Caco-2 (cell line): Measurements from ENCODE around the gene MEF2D. TPM values are rescaled to one million over a fixed set of nuclear protein-coding genes. Genes with fewer than 3 reads are reported as not detected.

Source experiments
- BruUV-seq: library from RNA; stranded (reverse); fragments of 400-500 nt; replicated peaks from 2 replicates; lab custom pipeline; 2021; lab: Mats Ljungman, UMichigan
- CTCF ChIA-PET: fragments of 300-600 bp; sonication (Branson Sonifier 250); formaldehyde crosslinking; loops from one replicate; lab custom pipeline; 2022; ENCODE audit warnings: antibody characterized with exemption; lab: Charles Lee
- POLR2A ChIA-PET: fragments of 300-600 bp; sonication (Branson Sonifier 250); formaldehyde crosslinking; loops from one replicate; lab custom pipeline; 2022; ENCODE audit warnings: antibody characterized with exemption; lab: Charles Lee
- DNase-seq, 2 experiments: peaks; one replicate each; pipeline versions ENCODE4 v3.0.0 to v3.0.0-alpha.2; 2020 to 2022
- H3K27me3 ChIP-seq: replicated peaks from 2 replicates; pipeline ENCODE4 v1.6.0; 2011; ENCODE audit warnings: low read length; ENCODE audit not compliant: control insufficient read depth, insufficient read depth
- H3K36me3 ChIP-seq: 2 replicates; pipeline ENCODE4 v1.5.1; 2011; ENCODE audit warnings: low read length; ENCODE audit not compliant: control insufficient read depth, insufficient read depth
- H3K4me1 ChIP-seq: fragments of 250-450 bp; sonication (Bioruptor Pico); 2 replicates; pipeline ENCODE4 v1.5.1; 2020; ENCODE audit warnings: mild to moderate bottlenecking
- H3K4me3 ChIP-seq: 2 replicates; pipeline ENCODE4 v1.5.1; 2011; ENCODE audit warnings: low read depth, mild to moderate bottlenecking, control low read depth, low read length
- H3K9me3 ChIP-seq: fragments of 250-450 bp; sonication (Bioruptor Pico); 2 replicates; pipeline ENCODE4 v1.5.1; 2020; ENCODE audit warnings: mild to moderate bottlenecking, moderate library complexity
- H3K27ac Mint-ChIP-seq: one replicate; pipeline ENCODE4 v1.8.0; 2022; ENCODE audit warnings: mixed read lengths; ENCODE audit not compliant: unreplicated experiment
- H3K27me3 Mint-ChIP-seq: one replicate; pipeline ENCODE4 v1.8.0; 2022; ENCODE audit warnings: mixed read lengths; ENCODE audit not compliant: insufficient read depth, unreplicated experiment
- H3K36me3 Mint-ChIP-seq: one replicate; pipeline ENCODE4 v1.8.0; 2022; ENCODE audit warnings: mild to moderate bottlenecking, mixed read lengths; ENCODE audit not compliant: insufficient read depth, unreplicated experiment
- H3K4me1 Mint-ChIP-seq: one replicate; pipeline ENCODE4 v1.8.0; 2022; ENCODE audit warnings: low read depth, mixed read lengths; ENCODE audit not compliant: unreplicated experiment
- H3K4me3 Mint-ChIP-seq: one replicate; pipeline ENCODE4 v1.8.0; 2022; ENCODE audit warnings: mild to moderate bottlenecking, moderate library complexity, mixed read lengths; ENCODE audit not compliant: unreplicated experiment
- H3K9me3 Mint-ChIP-seq: one replicate; pipeline ENCODE4 v1.8.0; 2022; ENCODE audit warnings: mixed read lengths; ENCODE audit not compliant: unreplicated experiment
- CTCF ChIP-seq, 2 experiments: fragments of 200-600 bp in 1 of 2; IDR thresholded peaks; 1 replicate in 1 of 2; 2 replicates in 1 of 2; pipeline versions ENCODE4 v1.5.1 to v1.8.0; 2011 to 2022; ENCODE audit warnings: antibody characterized with exemption in 1 of 2, control low read depth in 1 of 2, inconsistent platforms in 1 of 2, low read depth in 1 of 2, low read length in 1 of 2, mild to moderate bottlenecking in 1 of 2, moderate library complexity in 1 of 2; ENCODE audit not compliant: insufficient read depth in 1 of 2, severe bottlenecking in 1 of 2, unreplicated experiment in 1 of 2
- intact Hi-C: fragments of 100-400 bp; cut with micrococcal nuclease; formaldehyde crosslinking; loops from one replicate; pipeline ENCODE4 v1.10.0; 2022; ENCODE audit not compliant: unreplicated experiment
- total RNA-seq: library from RNA; stranded (reverse); gene quantifications from 2 replicates; pipeline ENCODE4 v1.2.3, GENCODE V29; 2022

The MEF2D gene
- total RNA-seq, 1 experiment from 2014 or later = 18.6 TPM

- Histone ChIP-seq H3K4me1 (no peaks in the 10 kb centered on the region), H3K4me3 (no peak overlapping the region), H3K9me3 (no peaks in the 10 kb centered on the region), H3K27me3 (no peaks in the 10 kb centered on the region), H3K36me3 (peaks cover 7% of the 10 kb centered on the region)
- no peak for TF ChIP-seq CTCF (IDR thresholded peaks at IDR 0.05; ENCODE audit: insufficient read depth in 1 of 2, low read depth in 1 of 2, low read length in 1 of 2, severe bottlenecking in 1 of 2, unreplicated experiment in 1 of 2)
- intact Hi-C loops = no loop called here
- no TSS peak for BruUV-seq
- no peaks in the 10 kb centered on the region for H3K9me3 Mint-ChIP-seq
- ChIA-PET POLR2A (interaction anchor here (1.7 kb wide), 1 partner anchor 16 kb away, joined by 14 read pairs; the partner anchor contains the start of gene MEF2D), CTCF (interaction anchor here (0.6 to 1.2 kb wide), 2 partner anchors 16 to 200 kb away, joined by 3 to 4 read pairs; no protein-coding TSS in a partner anchor)
- H3K4me1 Mint-ChIP-seq = peaks cover 7% of the 10 kb centered on the region
- H3K36me3 Mint-ChIP-seq = peaks cover 5% of the 10 kb centered on the region
- DNase-seq = no peak
- no peak overlapping the region for H3K27ac Mint-ChIP-seq
- no peak overlapping the region for H3K4me3 Mint-ChIP-seq
- no peaks in the 10 kb centered on the region for H3K27me3 Mint-ChIP-seq
Measured at GRCh38 chr1:156484480-156485058, 16.0 kb downstream of the MEF2D start.

- Mint-ChIP-seq H3K27me3 (no peaks in the 10 kb centered on the region), H3K36me3 (peaks cover 5% of the 10 kb centered on the region), H3K4me3 (no peak overlapping the region), H3K9me3 (no peaks in the 10 kb centered on the region), H3K27ac (no peak overlapping the region), H3K4me1 (no peaks in the 10 kb centered on the region)
- CTCF ChIA-PET = interaction anchor here (1.0 kb wide), 1 partner anchor 98 kb away, joined by 3 read pairs; no protein-coding TSS in a partner anchor
- Histone ChIP-seq H3K9me3 (no peaks in the 10 kb centered on the region), H3K4me1 (no peaks in the 10 kb centered on the region), H3K4me3 (no peak overlapping the region), H3K36me3 (peaks cover 7% of the 10 kb centered on the region), H3K27me3 (no peaks in the 10 kb centered on the region)
- no peak for DNase-seq
- no peak for TF ChIP-seq CTCF (IDR thresholded peaks at IDR 0.05; ENCODE audit: insufficient read depth in 1 of 2, low read depth in 1 of 2, low read length in 1 of 2, severe bottlenecking in 1 of 2, unreplicated experiment in 1 of 2)
- BruUV-seq = no TSS peak
- intact Hi-C loops = no loop called here
- POLR2A ChIA-PET = no interaction called here
Measured at GRCh38 chr1:156483397-156483796, 17.2 kb downstream of the MEF2D start.

GRCh38 chr1:156482276-156482675, 18.3 kb downstream of the MEF2D start:
- ChIA-PET POLR2A (no interaction called here), CTCF (no interaction called here)
- Histone ChIP-seq H3K36me3 (peaks cover 7% of the 10 kb centered on the region), H3K4me1 (no peaks in the 10 kb centered on the region), H3K4me3 (no peak overlapping the region), H3K9me3 (no peaks in the 10 kb centered on the region), H3K27me3 (no peaks in the 10 kb centered on the region)
- no peak overlapping the region for H3K4me3 Mint-ChIP-seq
- DNase-seq = no peak
- no peaks in the 10 kb centered on the region for H3K9me3 Mint-ChIP-seq
- TF ChIP-seq CTCF (IDR thresholded peaks at IDR 0.05; ENCODE audit: insufficient read depth in 1 of 2, low read depth in 1 of 2, low read length in 1 of 2, severe bottlenecking in 1 of 2, unreplicated experiment in 1 of 2) = no peak
- H3K27me3 Mint-ChIP-seq = no peaks in the 10 kb centered on the region
- H3K36me3 Mint-ChIP-seq = peaks cover 8% of the 10 kb centered on the region
- H3K4me1 Mint-ChIP-seq = no peaks in the 10 kb centered on the region
- intact Hi-C loops = no loop called here
- H3K27ac Mint-ChIP-seq = no peak overlapping the region
- BruUV-seq = no TSS peak
